HG03045 (cell line): ENCODE results near the gene LRRC39.
A peak's percentile ranks its signal among the peaks of the same experiment; 100 is the strongest.
"Not testable (repeated sequence)": the region's sequence is repeated elsewhere in the genome, so short reads cannot be mapped to it uniquely, and the experiment has no call there.

Experiments used
- ATAC-seq: cut with Tn5 transposase; IDR thresholded peaks from one replicate; pipeline ENCODE4 v1.9.1; 2021; ENCODE audit warnings: mild to moderate bottlenecking, moderate library complexity; ENCODE audit not compliant: unreplicated experiment

LRRC39 gene

DNA sequence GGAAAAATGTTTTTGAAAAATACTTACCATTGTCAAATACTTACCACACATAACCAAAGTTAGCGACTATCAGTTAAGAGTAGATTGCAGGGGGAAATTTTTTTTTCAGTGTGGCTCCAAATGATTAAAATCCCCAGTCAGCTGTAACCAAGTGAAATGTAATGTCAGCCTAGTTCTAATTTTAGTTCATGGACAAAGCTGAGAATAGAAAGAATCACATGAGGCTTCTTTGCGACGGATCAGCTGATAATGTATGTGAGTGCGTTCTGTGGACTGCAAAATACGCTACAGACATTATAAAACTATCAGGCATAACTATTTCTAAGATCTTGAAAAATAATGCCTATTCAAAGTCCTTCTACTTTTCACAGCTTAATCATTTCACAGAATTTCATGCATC is at the start of gene LRRC39:
Gene LRRC39 (minus strand): TSS at position 166 of the 400 bp plus-strand sequence. CDS start 9,740 bp downstream, outside the sequence.
- ATAC-seq, result no peak

GRCh38 chr1:100222428-100222827 is 44.4 kb upstream of the LRRC39 start:
- no peak for ATAC-seq

- ATAC-seq, result no peak
These were observed 41.8 kb upstream of the LRRC39 start for GRCh38 chr1:100219883-100220282.

DNA sequence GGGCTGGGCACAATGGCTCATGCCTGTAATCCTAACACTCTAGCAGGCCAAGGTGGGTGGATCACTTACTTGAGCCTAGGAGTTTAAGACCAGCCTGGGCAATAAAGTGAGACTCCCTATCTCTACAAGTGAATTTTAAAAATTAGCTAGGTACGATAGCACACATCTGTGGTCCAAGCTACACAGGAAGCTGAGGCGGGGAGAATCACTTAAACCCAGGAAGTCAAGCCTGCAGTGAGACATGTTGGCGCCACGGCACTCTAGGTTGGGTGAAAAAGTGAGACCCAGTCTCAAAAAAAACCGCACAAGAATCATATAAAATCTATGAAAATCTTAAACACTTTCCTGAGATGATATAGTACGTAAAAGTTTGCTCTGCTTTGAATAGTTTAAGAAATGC is 41.4 kb upstream of the LRRC39 start:
- no peak for ATAC-seq

DNA sequence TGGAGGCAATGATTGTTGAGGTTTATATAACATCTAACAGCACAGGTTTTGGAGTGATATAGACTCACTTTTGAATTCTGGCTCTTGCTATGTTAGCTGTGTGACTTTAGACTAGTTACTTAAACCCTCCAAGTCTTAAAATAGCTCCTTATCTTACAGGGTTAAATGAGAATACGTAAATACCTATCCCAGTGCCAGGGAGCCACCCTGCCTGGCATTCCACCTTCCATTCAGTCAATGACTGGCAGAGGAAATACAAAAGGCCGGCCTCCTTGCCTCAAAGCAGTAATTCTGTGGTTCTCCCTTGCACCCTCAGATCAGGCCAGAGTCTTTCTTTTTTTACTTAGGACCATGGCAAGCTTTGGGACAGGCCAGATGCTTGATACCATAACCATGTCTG is 39.8 kb upstream of the LRRC39 start:
- no peak for ATAC-seq

- ATAC-seq, result no peak
These were observed 37.0 kb upstream of the LRRC39 start for GRCh38 chr1:100215101-100215500.

DNA sequence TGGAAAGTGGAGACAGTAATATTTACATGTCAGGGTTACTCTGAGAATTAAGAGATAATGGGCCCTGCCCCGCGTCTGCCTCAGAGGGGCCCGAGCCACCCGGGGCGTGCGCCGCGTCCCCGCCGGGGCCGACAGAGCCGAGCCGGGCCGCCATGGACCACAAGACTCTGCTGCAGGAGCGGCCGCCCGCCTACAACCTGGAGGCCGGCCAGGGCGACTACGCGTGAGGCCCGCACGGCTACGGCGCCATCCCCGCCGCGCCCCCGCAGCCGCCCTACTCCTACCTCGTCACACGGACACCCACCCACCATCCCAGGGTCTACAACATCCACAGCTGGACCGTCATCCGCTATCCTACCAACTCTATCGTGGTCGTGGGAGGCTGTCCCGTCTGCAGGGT is 35.1 kb upstream of the LRRC39 start:
- ATAC-seq, result no peak

DNA sequence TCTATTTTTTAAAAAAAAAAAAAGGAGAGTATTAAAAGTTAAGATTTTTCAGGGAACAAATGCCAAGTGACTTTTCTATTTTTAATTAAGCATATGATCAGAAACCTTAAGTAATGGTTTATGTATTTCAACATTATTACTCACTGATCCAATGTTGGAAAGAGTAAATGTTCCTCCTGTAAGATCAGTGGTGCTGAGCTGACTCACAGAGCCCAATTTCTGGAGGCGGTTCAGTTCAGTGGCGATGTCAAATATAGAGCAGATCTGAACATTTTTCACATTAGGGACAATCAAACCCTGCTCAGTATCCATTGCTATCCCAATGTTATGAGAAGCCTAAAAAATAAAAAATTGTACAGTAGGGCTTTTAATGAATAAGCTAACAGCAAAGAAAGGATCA is 28.2 kb upstream of the LRRC39 start:
- ATAC-seq, result no peak

GRCh38 chr1:100205593-100205992 is 27.5 kb upstream of the LRRC39 start:
- not testable (repeated sequence) for ATAC-seq

DNA sequence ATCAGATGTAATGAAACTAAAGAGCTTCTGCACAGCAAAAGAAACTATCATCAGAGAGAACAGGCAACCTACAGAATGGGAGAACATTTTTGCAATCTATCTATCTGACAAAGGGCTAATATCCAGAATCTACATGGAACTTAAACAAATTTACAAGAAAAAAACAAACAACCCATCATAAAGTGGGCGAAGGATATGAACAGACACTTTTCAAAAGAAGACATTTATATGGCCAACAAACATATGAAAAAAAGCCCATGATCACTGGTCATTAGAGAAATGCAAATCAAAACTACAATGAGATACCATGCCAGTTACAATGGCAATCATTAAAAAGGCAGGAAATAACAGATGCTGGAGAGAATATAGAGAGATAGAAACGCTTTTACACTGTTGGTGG is 27.0 kb upstream of the LRRC39 start:
- ATAC-seq, result not testable (repeated sequence)

- ATAC-seq, result not testable (repeated sequence)
These were observed 24.6 kb upstream of the LRRC39 start for GRCh38 chr1:100202703-100203102.

DNA sequence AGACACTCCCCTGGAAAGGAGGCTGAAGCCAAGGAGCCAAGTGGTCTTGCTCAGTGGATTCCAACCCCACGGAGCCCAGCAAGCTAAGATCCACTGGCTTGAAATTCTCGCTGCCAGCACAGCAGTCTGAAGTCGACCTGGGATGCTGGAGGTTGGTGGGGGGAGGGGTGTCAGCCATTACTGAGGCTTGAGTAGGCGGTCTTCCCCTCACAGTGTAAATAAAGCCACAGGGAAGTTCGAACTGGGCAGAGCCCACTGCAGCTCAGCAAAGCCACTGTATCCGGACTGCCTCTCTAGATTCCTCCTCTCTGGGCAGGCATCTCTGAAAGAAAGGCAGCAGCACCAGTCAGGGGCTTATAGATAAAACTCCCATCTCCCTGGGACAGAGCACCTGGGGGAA is 22.0 kb upstream of the LRRC39 start:
- not testable (repeated sequence) for ATAC-seq

GRCh38 chr1:100198596-100198995 is 20.5 kb upstream of the LRRC39 start:
- no peak for ATAC-seq

DNA sequence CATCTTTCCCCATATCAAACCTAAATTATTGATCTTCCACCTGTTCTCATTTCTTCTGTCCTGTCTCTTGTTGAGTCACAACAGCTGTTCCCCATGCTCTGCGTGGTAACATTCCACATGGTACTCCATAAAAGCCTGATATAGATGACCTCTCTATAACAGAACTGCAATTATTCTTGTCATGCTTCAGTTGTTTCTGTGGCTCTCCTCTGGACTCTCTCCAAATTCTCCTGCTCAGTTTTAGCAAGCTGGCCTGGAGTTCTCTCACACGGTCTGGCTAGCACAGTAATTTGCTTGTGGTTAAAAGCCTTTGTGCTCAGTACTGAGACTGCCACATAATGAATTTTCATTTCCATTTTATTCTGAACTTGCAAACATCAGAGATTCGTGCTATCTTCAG is 10.6 kb upstream of the LRRC39 start:
- ATAC-seq, result no peak

DNA sequence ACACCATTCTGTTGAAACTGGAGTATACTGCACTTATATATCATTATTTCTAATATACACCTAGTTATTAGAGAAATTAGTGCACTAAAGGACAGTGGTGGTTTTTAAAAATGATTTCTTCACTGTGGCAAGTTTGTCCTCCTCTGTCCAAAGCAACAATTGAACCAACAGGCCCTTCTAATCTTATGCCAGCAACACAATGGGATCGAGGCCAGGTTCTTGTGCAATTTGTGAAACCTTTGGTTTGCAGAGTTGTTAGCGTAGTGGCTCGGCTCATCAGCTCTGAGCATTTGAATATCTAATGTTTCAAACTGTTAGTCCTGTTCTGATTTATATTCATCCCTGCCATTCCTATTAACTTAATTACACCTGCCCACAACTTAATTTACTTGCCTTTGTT is 9.9 kb upstream of the LRRC39 start:
- no peak for ATAC-seq

- no peak for ATAC-seq
These were observed 6.5 kb upstream of the LRRC39 start for GRCh38 chr1:100184536-100184935.

GRCh38 chr1:100183370-100183769 is 5.3 kb upstream of the LRRC39 start:
- ATAC-seq, result no peak

DNA sequence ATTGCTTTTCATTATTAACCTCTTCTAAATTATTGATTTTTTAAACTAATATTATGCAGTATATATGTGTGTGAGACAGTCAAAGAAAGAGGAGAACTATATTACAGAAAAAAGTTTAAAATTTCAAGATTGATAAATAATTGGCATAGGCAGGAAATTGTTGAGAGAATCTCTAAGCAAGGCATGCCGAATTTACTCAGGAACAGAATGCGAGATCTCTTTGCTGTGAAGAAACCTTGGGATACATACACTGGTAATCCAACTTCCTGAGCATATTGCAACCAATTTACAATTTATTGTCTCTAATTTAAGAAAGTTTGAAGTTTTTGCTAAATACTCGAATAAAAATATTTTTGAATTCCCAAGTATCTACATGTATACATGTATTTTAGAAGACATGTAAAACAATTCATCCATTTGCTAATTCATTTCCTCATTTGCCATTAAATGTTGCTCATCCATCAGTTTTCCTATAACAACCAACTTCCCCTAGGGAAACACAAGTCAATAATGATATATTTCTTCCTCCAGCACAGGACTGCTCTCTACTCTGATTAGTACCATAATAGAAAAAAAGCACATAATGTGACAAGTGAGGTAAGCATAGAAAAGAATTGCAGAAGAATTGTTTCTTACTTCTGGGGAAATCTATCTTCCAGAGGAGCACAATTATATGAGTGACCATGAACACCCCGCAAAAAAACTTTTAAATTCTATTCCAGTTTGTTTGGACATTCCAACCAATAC is 588 bp downstream of the LRRC39 start:
- ATAC-seq, result no peak

- no peak for ATAC-seq
These were observed 10.0 kb downstream of the LRRC39 start for GRCh38 chr1:100168051-100168450.

DNA sequence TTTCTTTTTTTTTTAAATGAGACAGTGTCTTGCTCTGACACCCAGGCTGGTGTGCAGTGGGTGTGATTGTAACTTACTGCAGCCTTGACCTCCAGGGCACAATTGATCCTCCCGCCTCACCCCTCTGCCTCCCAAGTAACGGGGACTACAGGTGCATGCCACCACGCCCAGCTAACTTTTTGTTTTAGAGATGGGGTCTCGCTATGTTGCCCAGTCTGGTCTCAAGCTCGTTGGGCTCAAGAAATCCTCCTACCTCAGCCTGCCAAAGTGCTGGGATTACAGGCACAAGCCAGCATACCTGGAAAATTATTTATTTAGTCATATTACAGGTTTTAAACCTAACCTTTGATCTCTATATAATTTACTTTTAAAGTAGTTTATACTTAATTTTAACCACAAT is 13.4 kb downstream of the LRRC39 start:
- no peak for ATAC-seq

GRCh38 chr1:100164216-100164615 is 13.8 kb downstream of the LRRC39 start:
- no peak for ATAC-seq

DNA sequence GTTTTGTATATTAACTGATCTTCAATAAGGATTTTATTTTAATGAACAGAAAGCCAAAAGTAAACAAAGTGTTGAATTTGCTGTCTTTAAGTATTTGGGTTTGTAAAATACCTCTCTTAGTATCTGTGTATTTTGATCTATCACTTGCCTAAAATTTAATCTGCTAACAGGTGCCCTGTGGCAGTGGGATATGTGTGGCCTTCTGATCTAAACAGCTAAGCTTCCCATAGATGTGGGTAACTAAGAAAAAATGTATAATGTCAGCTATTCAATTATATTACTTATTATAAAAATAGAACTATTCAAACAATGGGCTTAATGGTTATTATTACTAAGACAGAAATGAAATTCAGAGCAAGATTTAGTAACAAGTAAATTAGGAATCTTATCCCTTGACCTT is 15.2 kb downstream of the LRRC39 start:
- ATAC-seq, result no peak

DNA sequence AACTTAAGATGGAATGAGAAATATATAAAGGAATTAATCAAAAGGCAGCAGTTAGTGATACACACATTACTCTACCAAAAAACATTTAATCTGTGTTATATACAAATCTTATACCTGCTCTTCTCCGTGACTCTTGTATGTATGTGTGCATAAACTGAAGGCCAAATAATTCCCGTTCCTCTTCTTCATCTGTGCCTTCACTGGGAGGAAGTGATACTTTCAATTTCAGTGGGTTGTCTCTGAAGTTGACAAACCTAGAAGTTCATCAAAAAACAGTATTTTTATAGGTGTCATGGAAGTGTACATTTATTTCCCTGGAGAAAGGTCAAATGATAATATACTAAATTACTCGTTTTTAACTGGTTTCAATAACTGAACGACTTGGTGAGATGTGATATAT is 25.8 kb downstream of the LRRC39 start:
- ATAC-seq, result peak; percentile 66
